Esophagus muscularis mucosa (tissue), 4 donors: ENCODE data around the gene NBEAL2. TPM values are rescaled to one million over a fixed set of nuclear protein-coding genes. Genes with fewer than 3 reads are reported as not detected.

ENCODE experiments used
- DNase-seq: peaks from one replicate; pipeline ENCODE4 v3.0.0-alpha.2; 2017; ENCODE audit errors: extremely low spot score
- H3K27ac ChIP-seq, 4 donors: fragments of 200-600 bp; sonication (generic); replicated peaks in 1 of 4; 1 replicate in 3 of 4; 2 replicates in 1 of 4; pipeline ENCODE4 v1.5.1; 2016 to 2019; ENCODE audit warnings: mild to moderate bottlenecking in 1 of 4
- H3K27me3 ChIP-seq, 4 donors: fragments of 200-600 bp; sonication (generic); one replicate each; pipeline versions ENCODE4 v1.5.1 to v1.6.0; 2016 to 2019
- H3K36me3 ChIP-seq, 4 donors: fragments of 200-600 bp; sonication (generic); one replicate each; pipeline ENCODE4 v1.5.1; 2016 to 2019
- H3K4me1 ChIP-seq, 4 donors: fragments of 200-600 bp; sonication (generic); one replicate each; pipeline ENCODE4 v1.5.1; 2016 to 2019
- H3K4me3 ChIP-seq, 4 donors: fragments of 200-600 bp; sonication (generic); 1 replicate in 2 of 4; 2 replicates in 2 of 4; pipeline ENCODE4 v1.5.1; 2016 to 2019; ENCODE audit warnings: mild to moderate bottlenecking in 4 of 4, moderate library complexity in 1 of 4
- H3K9me3 ChIP-seq, 4 donors: fragments of 200-600 bp; sonication (generic); 1 replicate in 3 of 4; 2 replicates in 1 of 4; pipeline ENCODE4 v1.5.1; 2016 to 2019
- EP300 ChIP-seq: sonication (generic); formaldehyde crosslinking; IDR thresholded peaks from one replicate; pipeline ENCODE4 v1.6.1; 2017; ENCODE audit warnings: antibody characterized with exemption
- POLR2A ChIP-seq: fragments of 450-650 bp; IDR thresholded peaks from one replicate; pipeline ENCODE4 v1.6.1; 2017; ENCODE audit warnings: antibody characterized with exemption, moderate library complexity, mild to moderate bottlenecking, low read depth
- POLR2AphosphoS5 ChIP-seq, 2 donors: sonication (generic); formaldehyde crosslinking; IDR thresholded peaks; one replicate each; pipeline ENCODE4 v1.6.1; 2017; ENCODE audit warnings: antibody characterized with exemption in 2 of 2
- WGBS: methylation state at CpG from one replicate; pipeline ENCODE4 v1.1.5; 2018; 5-methylcytosine and 5-hydroxymethylcytosine counted together
- intact Hi-C: fragments of 100-400 bp; cut with DNase I; formaldehyde crosslinking; loops from one replicate; pipeline ENCODE4 v1.15.1; 2023
- total RNA-seq, 4 donors: library from RNA; depleted of rRNA; stranded (reverse); fragments of >200 nt; gene quantifications; one replicate each; pipeline versions ENCODE4 v1.1.0 to v1.2.1, GENCODE V29; 2016
- TF ChIP-seq, protein P1 (sequence below), 3 experiments: fragments of 200-600 bp in 2 of 3; fragments of 450-650 bp in 1 of 3; sonication (generic) in 2 of 3; IDR thresholded peaks; one replicate each; pipeline ENCODE4 v1.5.1; 2017 to 2019; ENCODE audit warnings: antibody characterized with exemption in 3 of 3, mild to moderate bottlenecking in 2 of 3, moderate library complexity in 1 of 3

Gene NBEAL2
- total RNA-seq, 4 donors from 2014 or later = 16.6 to 22.1 (median 21.2) TPM

DNA sequence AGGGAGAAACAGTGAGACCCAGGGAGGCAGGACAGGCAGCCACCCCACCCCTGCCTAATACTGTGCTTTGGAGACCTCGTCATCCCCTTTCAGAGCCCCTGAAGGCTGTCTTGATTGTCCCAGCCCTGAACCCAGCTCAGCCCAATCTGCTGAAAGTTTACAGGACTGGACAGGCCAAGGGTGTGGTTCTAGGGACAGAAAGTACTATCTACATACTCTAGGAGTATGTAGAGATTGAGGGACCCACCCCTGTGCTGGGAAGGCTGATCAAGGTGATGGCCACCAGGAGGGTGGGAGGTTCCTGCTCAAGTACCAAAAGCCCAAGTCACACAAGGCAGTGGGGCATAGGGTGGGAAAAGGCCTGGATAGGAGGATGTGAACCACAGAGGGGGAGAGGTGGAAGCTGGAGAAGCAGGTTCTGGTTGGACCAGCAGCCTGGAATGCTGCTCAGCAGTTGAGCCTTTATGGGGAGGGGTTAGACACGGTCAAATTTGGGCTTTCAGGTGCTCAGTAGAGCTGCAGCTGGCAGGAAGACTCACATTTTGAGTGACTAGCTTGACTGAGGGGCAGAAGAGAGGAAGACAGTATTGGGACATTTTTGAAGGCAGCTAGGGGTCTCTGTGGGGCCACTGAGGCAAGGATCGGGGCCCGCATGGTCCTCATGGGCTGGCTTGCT is 6.7 kb downstream of the NBEAL2 start:
- WGBS = 95% methylated on average over 3 of the region's 4 CpGs
- Histone ChIP-seq H3K9me3 (no peaks in the 10 kb centered on the region), H3K36me3 (peaks cover 0 to 28% (median 16%) of the 10 kb centered on the region in 4 donors), H3K4me1 (peaks cover 17 to 64% (median 46%) of the 10 kb centered on the region in 4 donors), H3K4me3 (no peak overlapping the region), H3K27ac (no peak overlapping the region), H3K27me3 (no peaks in the 10 kb centered on the region)
- no peak for DNase-seq
- intact Hi-C loops = no loop called here
- TF ChIP-seq POLR2AphosphoS5 (IDR thresholded peaks at IDR 0.05) (no peak), POLR2A (no peak), EP300 (no peak)

- intact Hi-C loops = no loop called here
- Histone ChIP-seq H3K27me3 (no peaks in the 10 kb centered on the region), H3K36me3 (peaks cover 0 to 35% (median 20%) of the 10 kb centered on the region in 4 donors), H3K27ac (peak overlapping the region in 1 of 4 donors; percentile 13), H3K4me1 (peaks cover 17 to 58% (median 42%) of the 10 kb centered on the region in 4 donors), H3K4me3 (no peak overlapping the region), H3K9me3 (no peaks in the 10 kb centered on the region)
- WGBS = 92% methylated on average over 1 of the region's 3 CpGs
- DNase-seq = no peak
- TF ChIP-seq POLR2AphosphoS5 (IDR thresholded peaks at IDR 0.05) = no peak
- no peak for TF ChIP-seq POLR2A
- TF ChIP-seq EP300 = no peak
- TF ChIP-seq, protein P1, sequence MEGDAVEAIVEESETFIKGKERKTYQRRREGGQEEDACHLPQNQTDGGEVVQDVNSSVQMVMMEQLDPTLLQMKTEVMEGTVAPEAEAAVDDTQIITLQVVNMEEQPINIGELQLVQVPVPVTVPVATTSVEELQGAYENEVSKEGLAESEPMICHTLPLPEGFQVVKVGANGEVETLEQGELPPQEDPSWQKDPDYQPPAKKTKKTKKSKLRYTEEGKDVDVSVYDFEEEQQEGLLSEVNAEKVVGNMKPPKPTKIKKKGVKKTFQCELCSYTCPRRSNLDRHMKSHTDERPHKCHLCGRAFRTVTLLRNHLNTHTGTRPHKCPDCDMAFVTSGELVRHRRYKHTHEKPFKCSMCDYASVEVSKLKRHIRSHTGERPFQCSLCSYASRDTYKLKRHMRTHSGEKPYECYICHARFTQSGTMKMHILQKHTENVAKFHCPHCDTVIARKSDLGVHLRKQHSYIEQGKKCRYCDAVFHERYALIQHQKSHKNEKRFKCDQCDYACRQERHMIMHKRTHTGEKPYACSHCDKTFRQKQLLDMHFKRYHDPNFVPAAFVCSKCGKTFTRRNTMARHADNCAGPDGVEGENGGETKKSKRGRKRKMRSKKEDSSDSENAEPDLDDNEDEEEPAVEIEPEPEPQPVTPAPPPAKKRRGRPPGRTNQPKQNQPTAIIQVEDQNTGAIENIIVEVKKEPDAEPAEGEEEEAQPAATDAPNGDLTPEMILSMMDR (IDR thresholded peaks at IDR 0.05) = no peak
Observed at GRCh38 chr3:46986782-46987310, 7.4 kb downstream of the NBEAL2 start.

- H3K36me3 ChIP-seq = peaks cover 0 to 40% (median 22%) of the 10 kb centered on the region in 4 donors
- DNase-seq = no peak
- H3K4me1 ChIP-seq = peaks cover 17 to 53% (median 38%) of the 10 kb centered on the region in 4 donors
- peak overlapping the region in 2 of 4 donors; percentile 13 to 51 for H3K27ac ChIP-seq
- H3K4me3 ChIP-seq = peak overlapping the region in 1 of 4 donors; percentile 17
- H3K9me3 ChIP-seq = no peaks in the 10 kb centered on the region
- H3K27me3 ChIP-seq = no peaks in the 10 kb centered on the region
- intact Hi-C loops = no loop called here
- 65% methylated on average over 5 of the region's 9 CpGs for WGBS
- TF ChIP-seq, protein P1 (IDR thresholded peaks at IDR 0.05) = no peak
- TF ChIP-seq POLR2AphosphoS5 (IDR thresholded peaks at IDR 0.05) (no peak), EP300 (no peak), POLR2A (no peak)
Observed at GRCh38 chr3:46987319-46987742, 7.9 kb downstream of the NBEAL2 start.

DNA sequence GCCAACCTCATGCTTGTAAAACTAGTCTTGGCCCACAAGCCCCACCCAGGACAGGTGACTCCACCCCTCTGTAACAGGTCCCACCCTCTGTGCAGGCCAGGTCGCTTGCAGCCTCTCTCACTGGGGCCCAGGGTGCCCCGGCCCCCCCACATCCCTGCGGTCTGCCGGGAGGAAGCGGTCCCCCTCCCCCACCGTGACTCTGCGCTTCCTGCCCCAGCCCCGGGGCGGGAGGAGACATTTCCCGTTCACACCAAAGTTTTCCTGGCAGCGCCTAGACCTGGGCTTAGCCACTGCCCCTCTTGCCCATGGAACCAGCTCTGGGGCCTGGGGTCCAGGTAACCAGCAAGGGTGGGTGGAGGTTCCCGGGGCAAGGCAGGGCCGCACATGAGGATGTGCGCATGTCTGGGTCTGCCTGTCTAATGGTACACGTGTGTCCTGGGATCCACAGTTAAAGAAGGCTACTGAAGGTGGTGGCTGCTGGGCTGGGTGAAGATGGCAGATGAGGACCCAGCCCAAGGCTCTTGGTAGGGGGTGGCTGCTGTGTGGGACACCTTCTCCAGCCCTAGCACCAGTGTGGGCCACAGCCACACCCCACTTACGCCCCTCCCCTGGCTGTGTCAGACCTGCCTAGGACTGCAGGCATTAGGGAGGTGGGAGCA is 8.4 kb downstream of the NBEAL2 start:
- H3K36me3 ChIP-seq = peaks cover 0 to 45% (median 27%) of the 10 kb centered on the region in 4 donors
- intact Hi-C loops = no loop called here
- H3K27me3 ChIP-seq = no peaks in the 10 kb centered on the region
- H3K9me3 ChIP-seq = no peaks in the 10 kb centered on the region
- H3K4me1 ChIP-seq = peaks cover 17 to 48% (median 35%) of the 10 kb centered on the region in 4 donors
- peak overlapping the region in 2 of 4 donors; percentile 27 to 51 for H3K27ac ChIP-seq
- peak overlapping the region; percentile 6 to 33 (median 14) for H3K4me3 ChIP-seq
- TF ChIP-seq, protein P1 (IDR thresholded peaks at IDR 0.05) = no peak
- no peak for TF ChIP-seq EP300
- no peak for TF ChIP-seq POLR2A
- TF ChIP-seq POLR2AphosphoS5 (IDR thresholded peaks at IDR 0.05) = peak; percentile 38 to 46
- no peak for DNase-seq
- WGBS = 58% methylated on average over 7 of the region's 16 CpGs

DNA sequence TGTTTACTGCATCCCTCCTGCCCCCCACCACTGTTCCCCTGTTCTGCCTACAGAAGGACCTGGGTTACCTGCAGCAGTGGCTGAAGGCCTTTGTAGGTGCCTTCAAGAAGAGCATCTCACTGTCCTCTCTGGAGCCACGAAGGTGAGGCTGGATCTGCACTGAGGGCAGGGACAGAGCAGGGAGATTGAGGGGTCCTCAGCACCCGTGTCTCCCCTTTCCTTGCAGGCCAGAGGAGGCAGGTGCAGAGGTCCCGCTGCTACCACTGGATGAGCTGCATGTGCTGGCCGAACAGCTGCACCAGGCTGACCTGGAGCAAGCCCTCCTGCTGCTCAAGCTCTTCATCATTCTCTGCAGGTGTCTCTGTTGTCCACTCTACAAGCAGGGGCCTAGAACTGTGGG is 9.2 kb downstream of the NBEAL2 start:
- no peak for DNase-seq
- intact Hi-C loops = no loop called here
- Histone ChIP-seq H3K9me3 (no peaks in the 10 kb centered on the region), H3K27ac (no peak overlapping the region), H3K4me1 (peaks cover 17 to 47% (median 35%) of the 10 kb centered on the region in 4 donors), H3K4me3 (no peak overlapping the region), H3K27me3 (no peaks in the 10 kb centered on the region), H3K36me3 (peaks cover 0 to 48% (median 30%) of the 10 kb centered on the region in 4 donors)
- TF ChIP-seq, protein P1 (IDR thresholded peaks at IDR 0.05) = no peak
- TF ChIP-seq POLR2A = no peak
- TF ChIP-seq EP300 = no peak
- no peak for TF ChIP-seq POLR2AphosphoS5 (IDR thresholded peaks at IDR 0.05)
- 76% methylated on average over 4 of the region's 4 CpGs for WGBS
